OCI-LY7 (cell line): ENCODE results near the gene MERTK. TPM values are rescaled to one million over a fixed set of nuclear protein-coding genes. Genes with fewer than 3 reads are reported as not detected.

Source experiments
- BruUV-seq: library from RNA; stranded (reverse); fragments of 400-500 nt; replicated peaks from 2 replicates; lab custom pipeline; 2021; lab: Mats Ljungman, UMichigan
- CTCF ChIA-PET: fragments of 300-600 bp; sonication (Branson Sonifier 250); formaldehyde crosslinking; loops from one replicate; lab custom pipeline; 2022; ENCODE audit warnings: antibody characterized with exemption; ENCODE audit not compliant: unreplicated experiment; lab: Charles Lee
- POLR2A ChIA-PET: fragments of 300-600 bp; sonication (Branson Sonifier 250); formaldehyde crosslinking; loops from one replicate; lab custom pipeline; 2022; ENCODE audit warnings: antibody characterized with exemption; lab: Charles Lee
- DNase-seq: peaks from one replicate; pipeline ENCODE4 v3.0.0-alpha.2; 2015; ENCODE audit warnings: low spot score
- H2AFZ ChIP-seq: fragments of 200-600 bp; sonication (generic), shearing (Covaris generic); 2 replicates; pipeline ENCODE4 v1.6.1; 2014; ENCODE audit warnings: mild to moderate bottlenecking, antibody characterized with exemption, low read length, moderate library complexity
- H3K27ac ChIP-seq: fragments of 200-600 bp; sonication (generic); 2 replicates; pipeline ENCODE4 v1.5.1; 2014; ENCODE audit warnings: mixed run types, low read depth, mild to moderate bottlenecking, moderate library complexity, low read length, inconsistent platforms; ENCODE audit not compliant: poor library complexity, severe bottlenecking
- H3K36me3 ChIP-seq: fragments of 200-600 bp; sonication (generic); 2 replicates; pipeline ENCODE4 v1.6.1; 2014; ENCODE audit warnings: mild to moderate bottlenecking, antibody characterized with exemption, low read length, moderate library complexity, mixed read lengths; ENCODE audit not compliant: insufficient read depth
- H3K4me1 ChIP-seq: fragments of 200-600 bp; sonication (generic); 2 replicates; pipeline ENCODE4 v1.5.1; 2014; ENCODE audit warnings: mild to moderate bottlenecking, low read length; ENCODE audit not compliant: insufficient read depth, poor library complexity, severe bottlenecking
- H3K4me2 ChIP-seq: fragments of 200-600 bp; sonication (generic); 2 replicates; pipeline ENCODE4 v1.6.1; 2014; ENCODE audit warnings: mild to moderate bottlenecking, low read length
- H3K4me3 ChIP-seq: fragments of 200-600 bp; sonication (generic); 2 replicates; pipeline ENCODE4 v1.5.1; 2014; ENCODE audit warnings: mild to moderate bottlenecking, low read depth, low read length; ENCODE audit not compliant: poor library complexity, severe bottlenecking
- H3K79me2 ChIP-seq: fragments of 200-600 bp; sonication (generic); 2 replicates; pipeline ENCODE4 v1.6.1; 2016; ENCODE audit warnings: low read depth, mild to moderate bottlenecking, low read length, moderate library complexity, mixed read lengths; ENCODE audit not compliant: insufficient read depth
- H3K9me2 ChIP-seq: fragments of 200-600 bp; sonication (generic); 2 replicates; pipeline ENCODE4 v1.6.1; 2016; ENCODE audit warnings: mild to moderate bottlenecking, low read length, mixed read lengths; ENCODE audit not compliant: insufficient read depth
- H3K9me3 ChIP-seq: fragments of 200-600 bp; sonication (generic); 2 replicates; pipeline ENCODE4 v1.6.1; 2014; ENCODE audit warnings: mild to moderate bottlenecking, mixed run types, low read length, mixed read lengths
- H4K20me1 ChIP-seq: fragments of 200-600 bp; sonication (generic); 2 replicates; pipeline ENCODE4 v1.6.1; 2014; ENCODE audit warnings: mild to moderate bottlenecking, antibody characterized with exemption, low read length, moderate library complexity, mixed read lengths; ENCODE audit not compliant: insufficient read depth
- CTCF ChIP-seq: fragments of 200-600 bp; sonication (generic); conservative IDR thresholded peaks from 2 replicates; pipeline ENCODE4 v1.5.1; 2014; ENCODE audit warnings: mild to moderate bottlenecking, antibody characterized with exemption, low read length, moderate library complexity, mixed read lengths
- EZH2phosphoT487 ChIP-seq: fragments of 200-600 bp; sonication (generic); IDR thresholded peaks from 2 replicates; pipeline ENCODE4 v1.6.1; 2018; ENCODE audit warnings: low read depth, borderline replicate concordance, mild to moderate bottlenecking, mixed run types, antibody characterized with exemption, low read length, moderate library complexity, mixed read lengths
- intact Hi-C: fragments of 100-400 bp; cut with micrococcal nuclease; formaldehyde crosslinking; loops from one replicate; pipeline ENCODE4 v1.10.0; 2022; ENCODE audit not compliant: unreplicated experiment
- total RNA-seq, 2 experiments: library from RNA; depleted of rRNA in 1 of 2; stranded (reverse); fragments of >200 nt in 1 of 2; shearing (Covaris generic) in 1 of 2; gene quantifications; 2 replicates each; pipeline ENCODE4 v1.2.3, GENCODE V29; 2014 to 2022

MERTK gene
- total RNA-seq, 2 experiments from 2014 or later, result 0.38 TPM; not detected in 1

GRCh38 chr2:112048236-112048592 is 149.8 kb downstream of the MERTK start:
- Histone ChIP-seq H3K79me2 (no peaks in the 10 kb centered on the region), H4K20me1 (no peaks in the 10 kb centered on the region), H3K36me3 (no peaks in the 10 kb centered on the region), H2AFZ (no peak overlapping the region), H3K9me2 (no peaks in the 10 kb centered on the region), H3K4me1 (no peaks in the 10 kb centered on the region), H3K9me3 (no peaks in the 10 kb centered on the region), H3K4me2 (no peak overlapping the region), H3K27ac (no peak overlapping the region), H3K4me3 (no peak overlapping the region)
- ChIA-PET CTCF (interaction anchor here (0.7 kb wide), 1 partner anchor 518 kb away, joined by 3 read pairs; no protein-coding TSS in a partner anchor), POLR2A (no interaction called here)
- no peak for TF ChIP-seq EZH2phosphoT487
- DNase-seq, result no peak
- no TSS peak for BruUV-seq
- intact Hi-C loops, result loop anchor here (1.0 kb wide), 1 partner anchor 161 kb away; no protein-coding TSS in a partner anchor

- Histone ChIP-seq H3K9me2 (no peaks in the 10 kb centered on the region), H3K4me1 (peaks cover 6% of the 10 kb centered on the region), H3K79me2 (no peaks in the 10 kb centered on the region), H2AFZ (no peak overlapping the region), H3K36me3 (no peaks in the 10 kb centered on the region), H3K27ac (no peak overlapping the region), H3K9me3 (no peaks in the 10 kb centered on the region), H3K4me2 (no peak overlapping the region), H3K4me3 (no peak overlapping the region), H4K20me1 (no peaks in the 10 kb centered on the region)
- DNase-seq, result peak; percentile 61
- BruUV-seq, result no TSS peak
- intact Hi-C loops, result loop anchor here (1.0 kb wide), 1 partner anchor 162 kb away; no protein-coding TSS in a partner anchor
- ChIA-PET POLR2A (interaction anchor here (1.3 kb wide), 1 partner anchor 161 kb away, joined by 3 read pairs; no protein-coding TSS in a partner anchor), CTCF (no interaction called here)
- no peak for TF ChIP-seq EZH2phosphoT487
- peak; percentile 94 for TF ChIP-seq CTCF
Measured at GRCh38 chr2:112048887-112049286, 150.5 kb downstream of the MERTK start.

- ChIA-PET CTCF (no interaction called here), POLR2A (interaction anchor here (0.7 to 1.1 kb wide), 2 partner anchors 167 to 946 kb away, joined by 3 to 9 read pairs; no protein-coding TSS in a partner anchor)
- H2AFZ ChIP-seq, result no peak overlapping the region
- no peaks in the 10 kb centered on the region for H3K79me2 ChIP-seq
- TF ChIP-seq EZH2phosphoT487 (no peak), CTCF (no peak)
- no peak overlapping the region for H3K4me2 ChIP-seq
- no peaks in the 10 kb centered on the region for H3K9me3 ChIP-seq
- no peak for DNase-seq
- no peaks in the 10 kb centered on the region for H4K20me1 ChIP-seq
- H3K36me3 ChIP-seq, result no peaks in the 10 kb centered on the region
- intact Hi-C loops, result no loop called here
- peaks cover 7% of the 10 kb centered on the region for H3K4me1 ChIP-seq
- BruUV-seq, result no TSS peak
- no peak overlapping the region for H3K4me3 ChIP-seq
- no peaks in the 10 kb centered on the region for H3K9me2 ChIP-seq
- H3K27ac ChIP-seq, result no peak overlapping the region
Measured at GRCh38 chr2:112050316-112050715, 151.9 kb downstream of the MERTK start.
